ENCODE results near the gene PHACTR3.

The PHACTR3 gene

GRCh38 chr20:59696476-59696875 is 92.1 kb downstream of the PHACTR3 start:
- Histone ChIP-seq H3K9me3 (ENCODE audit: severe bottlenecking) (no peaks in the 10 kb centered on the region), H3K4me1 (ENCODE audit: insufficient read depth, poor library complexity, severe bottlenecking) (no peaks in the 10 kb centered on the region), H3K4me3 (ENCODE audit: severe bottlenecking) (no peak overlapping the region), H3K27me3 (ENCODE audit: insufficient read depth, poor library complexity, severe bottlenecking) (peaks cover 92% of the 10 kb centered on the region), H3K27ac (ENCODE audit: poor library complexity, severe bottlenecking) (no peak overlapping the region), H3K36me3 (ENCODE audit: low read depth) (no peaks in the 10 kb centered on the region)
- DNase-seq (ENCODE audit: low spot score) (peak; percentile 72), ATAC-seq (ENCODE audit: low read depth) (no peak)
- no peak for TF ChIP-seq CTCF (IDR thresholded peaks at IDR 0.05; ENCODE audit: poor library complexity, severe bottlenecking)

- H3K27ac ChIP-seq (ENCODE audit: poor library complexity, severe bottlenecking) = no peak overlapping the region
- H3K9me3 ChIP-seq (ENCODE audit: severe bottlenecking) = no peaks in the 10 kb centered on the region
- no peak for DNase-seq (ENCODE audit: low spot score)
- H3K4me1 ChIP-seq (ENCODE audit: insufficient read depth, poor library complexity, severe bottlenecking) = no peaks in the 10 kb centered on the region
- no peak for ATAC-seq (ENCODE audit: low read depth)
- H3K4me3 ChIP-seq (ENCODE audit: severe bottlenecking) = no peak overlapping the region
- no peak for TF ChIP-seq CTCF (IDR thresholded peaks at IDR 0.05; ENCODE audit: poor library complexity, severe bottlenecking)
- H3K36me3 ChIP-seq (ENCODE audit: low read depth) = no peaks in the 10 kb centered on the region
- H3K27me3 ChIP-seq (ENCODE audit: insufficient read depth, poor library complexity, severe bottlenecking) = peaks cover 92% of the 10 kb centered on the region
Measured at GRCh38 chr20:59697068-59697467, 92.7 kb downstream of the PHACTR3 start.

GRCh38 chr20:59698598-59698997 is 94.3 kb downstream of the PHACTR3 start:
- H3K36me3 ChIP-seq (ENCODE audit: low read depth) = no peaks in the 10 kb centered on the region
- H3K27ac ChIP-seq (ENCODE audit: poor library complexity, severe bottlenecking) = no peak overlapping the region
- H3K4me1 ChIP-seq (ENCODE audit: insufficient read depth, poor library complexity, severe bottlenecking) = no peaks in the 10 kb centered on the region
- no peak for TF ChIP-seq CTCF (IDR thresholded peaks at IDR 0.05; ENCODE audit: poor library complexity, severe bottlenecking)
- no peak for ATAC-seq (ENCODE audit: low read depth)
- H3K9me3 ChIP-seq (ENCODE audit: severe bottlenecking) = no peaks in the 10 kb centered on the region
- peaks cover 92% of the 10 kb centered on the region for H3K27me3 ChIP-seq (ENCODE audit: insufficient read depth, poor library complexity, severe bottlenecking)
- H3K4me3 ChIP-seq (ENCODE audit: severe bottlenecking) = no peak overlapping the region
- no peak for DNase-seq (ENCODE audit: low spot score)

GRCh38 chr20:59701236-59701635 is 96.9 kb downstream of the PHACTR3 start:
- no peak overlapping the region for H3K4me3 ChIP-seq (ENCODE audit: severe bottlenecking)
- no peak for TF ChIP-seq CTCF (IDR thresholded peaks at IDR 0.05; ENCODE audit: poor library complexity, severe bottlenecking)
- peaks cover 78% of the 10 kb centered on the region for H3K27me3 ChIP-seq (ENCODE audit: insufficient read depth, poor library complexity, severe bottlenecking)
- no peaks in the 10 kb centered on the region for H3K4me1 ChIP-seq (ENCODE audit: insufficient read depth, poor library complexity, severe bottlenecking)
- DNase-seq (ENCODE audit: low spot score) = no peak
- no peak overlapping the region for H3K27ac ChIP-seq (ENCODE audit: poor library complexity, severe bottlenecking)
- no peaks in the 10 kb centered on the region for H3K36me3 ChIP-seq (ENCODE audit: low read depth)
- H3K9me3 ChIP-seq (ENCODE audit: severe bottlenecking) = no peaks in the 10 kb centered on the region
- no peak for ATAC-seq (ENCODE audit: low read depth)

DNA sequence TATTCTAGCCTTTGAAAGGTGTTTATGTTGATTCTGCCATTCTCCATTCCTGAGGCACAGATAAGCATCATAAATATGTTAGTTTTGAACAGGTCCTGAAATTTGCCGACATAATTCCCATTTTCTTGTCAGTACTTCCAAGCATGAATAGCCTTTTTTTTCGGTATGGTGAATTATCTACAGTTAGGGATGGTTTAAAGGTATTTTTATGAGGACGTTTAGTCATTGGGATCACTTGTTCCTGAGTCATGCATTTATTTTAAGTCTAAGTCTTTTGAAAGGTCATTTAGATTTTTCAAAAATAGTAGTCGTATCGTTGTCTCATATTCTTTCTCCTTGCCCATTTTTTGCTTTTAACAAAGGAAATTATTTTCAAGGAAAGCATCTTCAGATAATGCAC is 98.7 kb downstream of the PHACTR3 start:
- ATAC-seq (ENCODE audit: low read depth) (no peak; the same call in 2 of the 3 replicates), DNase-seq (ENCODE audit: low spot score) (no peak)
- H3K4me1 ChIP-seq (ENCODE audit: insufficient read depth, poor library complexity, severe bottlenecking) = no peaks in the 10 kb centered on the region
- TF ChIP-seq CTCF (IDR thresholded peaks at IDR 0.05; ENCODE audit: poor library complexity, severe bottlenecking) = no peak
- H3K9me3 ChIP-seq (ENCODE audit: severe bottlenecking) = no peaks in the 10 kb centered on the region
- H3K27ac ChIP-seq (ENCODE audit: poor library complexity, severe bottlenecking) = no peak overlapping the region
- no peak overlapping the region for H3K4me3 ChIP-seq (ENCODE audit: severe bottlenecking)
- H3K36me3 ChIP-seq (ENCODE audit: low read depth) = no peaks in the 10 kb centered on the region
- H3K27me3 ChIP-seq (ENCODE audit: insufficient read depth, poor library complexity, severe bottlenecking) = peaks cover 60% of the 10 kb centered on the region
